DMS53 (cell line): Measurements from ENCODE around the gene SBNO2.

Experiments used
- DNase-seq: peaks from one replicate; lab custom pipeline; 2025; lab: John Stamatoyannopoulos, UW

SBNO2 gene

GRCh38 chr19:1153891-1154730 lies 20.0 kb downstream of the SBNO2 start:
- no peak for DNase-seq

GRCh38 chr19:1151917-1152587 lies 22.0 kb downstream of the SBNO2 start:
- no peak for DNase-seq

GRCh38 chr19:1151037-1151724 lies 22.9 kb downstream of the SBNO2 start:
- DNase-seq, result no peak

GRCh38 chr19:1150333-1151036 lies 23.6 kb downstream of the SBNO2 start:
- no peak for DNase-seq

- DNase-seq, result no peak
Observed at GRCh38 chr19:1149259-1150045, 24.6 kb downstream of the SBNO2 start.

GRCh38 chr19:1147934-1148549 lies 26.0 kb downstream of the SBNO2 start:
- DNase-seq, result no peak

- no peak for DNase-seq
Observed at GRCh38 chr19:1146858-1147780, 26.9 kb downstream of the SBNO2 start.

- DNase-seq, result no peak
Observed at GRCh38 chr19:1146412-1146699, 27.7 kb downstream of the SBNO2 start.

- DNase-seq, result no peak
Observed at GRCh38 chr19:1145635-1146411, 28.2 kb downstream of the SBNO2 start.

- DNase-seq, result no peak
Observed at GRCh38 chr19:1144741-1145140, 29.3 kb downstream of the SBNO2 start.

- DNase-seq, result no peak
Observed at GRCh38 chr19:1143828-1144399, 30.2 kb downstream of the SBNO2 start.

- DNase-seq, result no peak
Observed at GRCh38 chr19:1141944-1142343, 32.1 kb downstream of the SBNO2 start.

- DNase-seq, result no peak
Observed at GRCh38 chr19:1140272-1141027, 33.6 kb downstream of the SBNO2 start.

- DNase-seq, result no peak
Observed at GRCh38 chr19:1139126-1139525, 34.9 kb downstream of the SBNO2 start.

- DNase-seq, result no peak
Observed at GRCh38 chr19:1138121-1138520, 35.9 kb downstream of the SBNO2 start.

GRCh38 chr19:1136621-1137317 lies 37.3 kb downstream of the SBNO2 start:
- no peak for DNase-seq

GRCh38 chr19:1136201-1136600 lies 37.9 kb downstream of the SBNO2 start:
- DNase-seq, result no peak

- DNase-seq, result no peak
Observed at GRCh38 chr19:1135454-1135853, 38.6 kb downstream of the SBNO2 start.
